K562 (cell line): Measurements from ENCODE around the gene RBKS. TPM values are rescaled to one million over a fixed set of nuclear protein-coding genes. Genes with fewer than 3 reads are reported as not detected.

Experiments
- HLTF ChIP-seq: fragments of 450-650 bp; IDR thresholded peaks from 2 replicates; pipeline ENCODE4 v1.6.1; 2016
- NBN ChIP-seq: fragments of 450-650 bp; IDR thresholded peaks from 2 replicates; pipeline ENCODE4 v1.6.1; 2016; ENCODE audit warnings: low read depth, mild to moderate bottlenecking
- NELFE ChIP-seq: IDR thresholded peaks from 2 replicates; pipeline ENCODE4 v1.6.1; 2011; ENCODE audit warnings: mild to moderate bottlenecking; ENCODE audit not compliant: insufficient read depth, insufficient read length
- SOX6 ChIP-seq: fragments of 450-650 bp; IDR thresholded peaks from 2 replicates; pipeline ENCODE4 v1.6.1; 2014; ENCODE audit warnings: mild to moderate bottlenecking
- ZBTB7A ChIP-seq: IDR thresholded peaks from 2 replicates; pipeline ENCODE4 v1.6.1; 2011; ENCODE audit warnings: low read depth, mild to moderate bottlenecking, low read length, moderate library complexity, borderline replicate concordance; ENCODE audit not compliant: control insufficient read depth
- ZC3H8 ChIP-seq: fragments of 450-650 bp; IDR thresholded peaks from 2 replicates; pipeline ENCODE4 v1.6.1; 2017
- ZNF146 ChIP-seq: IDR thresholded peaks from one replicate; pipeline ENCODE4 v1.6.1; 2018; ENCODE audit warnings: missing compliant biosample characterization; ENCODE audit not compliant: unreplicated experiment
- ZNF197 ChIP-seq: fragments of 200-800 bp; sonication (Bioruptor generic); IDR thresholded peaks from 2 replicates; pipeline ENCODE4 v1.6.1; 2016; ENCODE audit warnings: low read depth, missing genetic modification characterization, missing compliant biosample characterization
- polyA plus RNA-seq, 8 experiments: library from polyadenylated mRNA; depleted of rRNA in 4 of 8; stranded (reverse) in 5 of 8; unstranded in 3 of 8; fragments of >200 nt; fragmentation: Nextera tagmentation in 2 of 8; fragmentation: Illumina TruSeq in 1 of 8; extraction: Ambion mirVana in 2 of 8; extraction: Trizol in 1 of 8; gene quantifications; 2 replicates each; pipeline versions ENCODE4 v1.2.1 to v1.2.3, GENCODE V29; 2011 to 2014; ENCODE audit warnings: inconsistent platforms in 1 of 8, missing spikeins in 1 of 8
- total RNA-seq, 7 experiments: library from RNA; depleted of rRNA in 6 of 7; stranded (reverse); fragments of >200 nt in 6 of 7; fragmentation: Illumina TruSeq in 2 of 7; extraction: Trizol in 2 of 7; gene quantifications; 2 replicates each; pipeline versions ENCODE4 v1.2.1 to v1.2.3, GENCODE V29; 2011 to 2021; ENCODE audit warnings: low replicate concordance in 1 of 7
- TF ChIP-seq, protein P1 (sequence below): fragments of 450-650 bp; formaldehyde crosslinking; IDR thresholded peaks from 2 replicates; pipeline ENCODE4 v1.4.0; 2022; ENCODE audit warnings: missing genetic modification characterization
- TF ChIP-seq, protein P2 (sequence below): fragments of 250-450 bp; sonication (Bioruptor Pico); IDR thresholded peaks from 2 replicates; pipeline ENCODE4 v1.8.0; 2022; ENCODE audit warnings: moderate library complexity, mild to moderate bottlenecking, inconsistent platforms
- TF ChIP-seq, protein P3 (sequence below): conservative IDR thresholded peaks from 2 replicates; pipeline ENCODE4 v1.6.1; 2011; ENCODE audit warnings: low read depth, mild to moderate bottlenecking, low read length; ENCODE audit not compliant: control insufficient read depth
- TF ChIP-seq, protein P4 (sequence below): IDR thresholded peaks from 3 replicates; pipeline ENCODE4 v1.6.1; 2011; ENCODE audit warnings: borderline replicate concordance, mild to moderate bottlenecking; ENCODE audit not compliant: insufficient read length, insufficient read depth
- TF ChIP-seq, protein P5 (sequence below): fragments of 450-650 bp; IDR thresholded peaks from 2 replicates; pipeline ENCODE4 v1.6.1; 2016; ENCODE audit warnings: missing biosample characterization, missing genetic modification characterization
- TF ChIP-seq, protein P6 (sequence below): sonication (generic); formaldehyde crosslinking; IDR thresholded peaks from 2 replicates; pipeline ENCODE4 v1.8.0; 2022; ENCODE audit warnings: missing genetic modification reagents, mild to moderate bottlenecking, borderline replicate concordance
- TF ChIP-seq, protein P7 (sequence below): IDR thresholded peaks from 2 replicates; pipeline ENCODE4 v1.6.1; 2011; ENCODE audit warnings: borderline replicate concordance, low read depth, mild to moderate bottlenecking, moderate library complexity, low read length; ENCODE audit not compliant: insufficient read depth, poor library complexity, severe bottlenecking
- TF ChIP-seq, protein P8 (sequence below): sonication (generic); formaldehyde crosslinking; IDR thresholded peaks from 2 replicates; pipeline ENCODE4 v1.8.0; 2022; ENCODE audit warnings: mild to moderate bottlenecking, low read depth, missing genetic modification reagents

Gene RBKS
- total and polyA plus RNA-seq, 9 of the 15 experiments (the other 6 are each of a cell fraction or from before 2014, with no cell fraction given): 0.06 to 0.39 (median 0.19) TPM

DNA sequence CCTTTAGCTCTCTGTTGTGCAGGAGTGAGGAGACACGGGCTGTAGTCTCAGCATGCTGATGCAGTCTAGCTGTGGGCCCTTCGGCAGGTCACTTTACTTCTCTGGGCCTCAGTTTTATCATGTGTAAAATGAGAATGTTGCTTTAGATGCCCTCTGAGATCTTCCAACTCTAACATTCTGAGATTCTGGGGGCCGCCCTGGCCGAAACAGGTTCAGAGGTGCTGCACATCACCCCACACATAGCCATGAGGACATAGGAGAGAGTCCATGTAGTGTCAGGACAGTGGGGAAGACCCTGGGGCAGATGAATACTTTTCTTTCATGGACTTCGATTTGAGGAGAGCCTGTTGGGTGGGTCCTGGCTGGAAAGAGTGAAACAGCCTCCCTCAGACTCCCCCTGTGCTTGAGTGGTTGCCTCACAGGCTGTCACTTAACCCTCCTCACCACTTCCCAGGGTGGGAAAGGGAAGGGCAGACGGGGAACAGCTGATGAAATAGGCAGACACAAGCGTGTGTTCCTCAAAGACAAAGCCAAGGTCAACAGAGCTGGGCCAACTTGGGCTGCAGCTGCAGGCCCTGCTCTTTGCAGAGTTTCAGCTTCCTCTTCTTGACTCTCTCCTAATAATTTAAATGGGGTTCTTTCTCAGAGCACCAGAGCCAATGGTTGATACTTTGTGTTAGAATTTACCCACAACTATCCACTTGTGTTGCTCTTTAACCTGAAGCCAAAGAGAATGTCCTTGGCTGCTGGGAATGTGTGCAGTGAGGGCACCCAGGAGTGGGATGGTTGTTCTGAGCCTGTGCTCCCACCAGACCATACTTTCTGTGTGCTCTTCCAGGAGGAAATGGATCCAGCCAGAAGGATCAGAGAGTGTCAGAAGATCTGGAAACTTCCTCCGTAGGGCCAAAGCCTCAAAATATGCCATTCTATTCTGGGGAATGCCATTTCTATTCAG is 133.4 kb downstream of the RBKS start (continued):
- 0 out of 2 replicates have a peak, but pooled peaks have one; percentile 27 for TF ChIP-seq ZNF197 (CRISPR knock-in tag)
- TF ChIP-seq, protein P1, sequence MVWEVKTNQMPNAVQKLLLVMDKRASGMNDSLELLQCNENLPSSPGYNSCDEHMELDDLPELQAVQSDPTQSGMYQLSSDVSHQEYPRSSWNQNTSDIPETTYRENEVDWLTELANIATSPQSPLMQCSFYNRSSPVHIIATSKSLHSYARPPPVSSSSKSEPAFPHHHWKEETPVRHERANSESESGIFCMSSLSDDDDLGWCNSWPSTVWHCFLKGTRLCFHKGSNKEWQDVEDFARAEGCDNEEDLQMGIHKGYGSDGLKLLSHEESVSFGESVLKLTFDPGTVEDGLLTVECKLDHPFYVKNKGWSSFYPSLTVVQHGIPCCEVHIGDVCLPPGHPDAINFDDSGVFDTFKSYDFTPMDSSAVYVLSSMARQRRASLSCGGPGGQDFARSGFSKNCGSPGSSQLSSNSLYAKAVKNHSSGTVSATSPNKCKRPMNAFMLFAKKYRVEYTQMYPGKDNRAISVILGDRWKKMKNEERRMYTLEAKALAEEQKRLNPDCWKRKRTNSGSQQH (CRISPR knock-in tag): no peak
- TF ChIP-seq, protein P2, sequence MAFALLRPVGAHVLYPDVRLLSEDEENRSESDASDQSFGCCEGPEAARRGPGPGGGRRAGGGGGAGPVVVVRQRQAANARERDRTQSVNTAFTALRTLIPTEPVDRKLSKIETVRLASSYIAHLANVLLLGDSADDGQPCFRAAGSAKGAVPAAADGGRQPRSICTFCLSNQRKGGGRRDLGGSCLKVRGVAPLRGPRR: no peak
- TF ChIP-seq SOX6: peak; percentile 67; the same call in 1 of the 2 replicates
- no peak for TF ChIP-seq ZC3H8
- peak; percentile 33; the same call in 1 of the 2 replicates for TF ChIP-seq NBN
- TF ChIP-seq, protein P3, sequence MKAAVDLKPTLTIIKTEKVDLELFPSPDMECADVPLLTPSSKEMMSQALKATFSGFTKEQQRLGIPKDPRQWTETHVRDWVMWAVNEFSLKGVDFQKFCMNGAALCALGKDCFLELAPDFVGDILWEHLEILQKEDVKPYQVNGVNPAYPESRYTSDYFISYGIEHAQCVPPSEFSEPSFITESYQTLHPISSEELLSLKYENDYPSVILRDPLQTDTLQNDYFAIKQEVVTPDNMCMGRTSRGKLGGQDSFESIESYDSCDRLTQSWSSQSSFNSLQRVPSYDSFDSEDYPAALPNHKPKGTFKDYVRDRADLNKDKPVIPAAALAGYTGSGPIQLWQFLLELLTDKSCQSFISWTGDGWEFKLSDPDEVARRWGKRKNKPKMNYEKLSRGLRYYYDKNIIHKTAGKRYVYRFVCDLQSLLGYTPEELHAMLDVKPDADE: no peak
- no peak for TF ChIP-seq NELFE
- TF ChIP-seq, protein P4, sequence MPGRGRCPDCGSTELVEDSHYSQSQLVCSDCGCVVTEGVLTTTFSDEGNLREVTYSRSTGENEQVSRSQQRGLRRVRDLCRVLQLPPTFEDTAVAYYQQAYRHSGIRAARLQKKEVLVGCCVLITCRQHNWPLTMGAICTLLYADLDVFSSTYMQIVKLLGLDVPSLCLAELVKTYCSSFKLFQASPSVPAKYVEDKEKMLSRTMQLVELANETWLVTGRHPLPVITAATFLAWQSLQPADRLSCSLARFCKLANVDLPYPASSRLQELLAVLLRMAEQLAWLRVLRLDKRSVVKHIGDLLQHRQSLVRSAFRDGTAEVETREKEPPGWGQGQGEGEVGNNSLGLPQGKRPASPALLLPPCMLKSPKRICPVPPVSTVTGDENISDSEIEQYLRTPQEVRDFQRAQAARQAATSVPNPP: no peak
- TF ChIP-seq, protein P5, sequence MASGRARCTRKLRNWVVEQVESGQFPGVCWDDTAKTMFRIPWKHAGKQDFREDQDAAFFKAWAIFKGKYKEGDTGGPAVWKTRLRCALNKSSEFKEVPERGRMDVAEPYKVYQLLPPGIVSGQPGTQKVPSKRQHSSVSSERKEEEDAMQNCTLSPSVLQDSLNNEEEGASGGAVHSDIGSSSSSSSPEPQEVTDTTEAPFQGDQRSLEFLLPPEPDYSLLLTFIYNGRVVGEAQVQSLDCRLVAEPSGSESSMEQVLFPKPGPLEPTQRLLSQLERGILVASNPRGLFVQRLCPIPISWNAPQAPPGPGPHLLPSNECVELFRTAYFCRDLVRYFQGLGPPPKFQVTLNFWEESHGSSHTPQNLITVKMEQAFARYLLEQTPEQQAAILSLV (tag): no peak
- no peak for TF ChIP-seq ZNF146 (CRISPR knock-in tag)
- no peak for TF ChIP-seq HLTF
- TF ChIP-seq, protein P6, sequence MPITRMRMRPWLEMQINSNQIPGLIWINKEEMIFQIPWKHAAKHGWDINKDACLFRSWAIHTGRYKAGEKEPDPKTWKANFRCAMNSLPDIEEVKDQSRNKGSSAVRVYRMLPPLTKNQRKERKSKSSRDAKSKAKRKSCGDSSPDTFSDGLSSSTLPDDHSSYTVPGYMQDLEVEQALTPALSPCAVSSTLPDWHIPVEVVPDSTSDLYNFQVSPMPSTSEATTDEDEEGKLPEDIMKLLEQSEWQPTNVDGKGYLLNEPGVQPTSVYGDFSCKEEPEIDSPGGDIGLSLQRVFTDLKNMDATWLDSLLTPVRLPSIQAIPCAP (CRISPR knock-in tag): no peak
- no peak for TF ChIP-seq ZBTB7A
- TF ChIP-seq, protein P7, sequence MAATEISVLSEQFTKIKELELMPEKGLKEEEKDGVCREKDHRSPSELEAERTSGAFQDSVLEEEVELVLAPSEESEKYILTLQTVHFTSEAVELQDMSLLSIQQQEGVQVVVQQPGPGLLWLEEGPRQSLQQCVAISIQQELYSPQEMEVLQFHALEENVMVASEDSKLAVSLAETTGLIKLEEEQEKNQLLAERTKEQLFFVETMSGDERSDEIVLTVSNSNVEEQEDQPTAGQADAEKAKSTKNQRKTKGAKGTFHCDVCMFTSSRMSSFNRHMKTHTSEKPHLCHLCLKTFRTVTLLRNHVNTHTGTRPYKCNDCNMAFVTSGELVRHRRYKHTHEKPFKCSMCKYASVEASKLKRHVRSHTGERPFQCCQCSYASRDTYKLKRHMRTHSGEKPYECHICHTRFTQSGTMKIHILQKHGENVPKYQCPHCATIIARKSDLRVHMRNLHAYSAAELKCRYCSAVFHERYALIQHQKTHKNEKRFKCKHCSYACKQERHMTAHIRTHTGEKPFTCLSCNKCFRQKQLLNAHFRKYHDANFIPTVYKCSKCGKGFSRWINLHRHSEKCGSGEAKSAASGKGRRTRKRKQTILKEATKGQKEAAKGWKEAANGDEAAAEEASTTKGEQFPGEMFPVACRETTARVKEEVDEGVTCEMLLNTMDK: no peak
- TF ChIP-seq, protein P8, sequence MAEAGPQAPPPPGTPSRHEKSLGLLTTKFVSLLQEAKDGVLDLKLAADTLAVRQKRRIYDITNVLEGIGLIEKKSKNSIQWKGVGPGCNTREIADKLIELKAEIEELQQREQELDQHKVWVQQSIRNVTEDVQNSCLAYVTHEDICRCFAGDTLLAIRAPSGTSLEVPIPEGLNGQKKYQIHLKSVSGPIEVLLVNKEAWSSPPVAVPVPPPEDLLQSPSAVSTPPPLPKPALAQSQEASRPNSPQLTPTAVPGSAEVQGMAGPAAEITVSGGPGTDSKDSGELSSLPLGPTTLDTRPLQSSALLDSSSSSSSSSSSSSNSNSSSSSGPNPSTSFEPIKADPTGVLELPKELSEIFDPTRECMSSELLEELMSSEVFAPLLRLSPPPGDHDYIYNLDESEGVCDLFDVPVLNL (CRISPR knock-in tag): no peak
